Ascending aorta (tissue), 2 donors: ENCODE results near the gene YTHDF1. TPM values are rescaled to one million over a fixed set of nuclear protein-coding genes. Genes with fewer than 3 reads are reported as not detected.

Experiments
- DNase-seq, 2 donors: peaks; one replicate each; pipeline ENCODE4 v3.0.0-alpha.2; 2019; ENCODE audit warnings: low spot score in 2 of 2
- H3K27ac ChIP-seq, 2 donors: fragments of 200-600 bp; sonication (generic); one replicate each; pipeline ENCODE4 v1.5.1; 2016 to 2017; ENCODE audit warnings: mild to moderate bottlenecking in 1 of 2
- H3K27me3 ChIP-seq: fragments of 200-600 bp; sonication (generic); one replicate; pipeline ENCODE4 v1.5.1; 2017
- H3K36me3 ChIP-seq, 2 donors: fragments of 200-600 bp; sonication (generic); one replicate each; pipeline ENCODE4 v1.5.1; 2016
- H3K4me1 ChIP-seq, 2 donors: fragments of 200-600 bp; sonication (generic); one replicate each; pipeline ENCODE4 v1.5.1; 2016 to 2017; ENCODE audit warnings: mild to moderate bottlenecking in 1 of 2
- H3K4me3 ChIP-seq, 2 donors: fragments of 200-600 bp; sonication (generic); one replicate each; pipeline ENCODE4 v1.5.1; 2016 to 2017; ENCODE audit warnings: mild to moderate bottlenecking in 1 of 2
- H3K9me3 ChIP-seq, 2 donors: fragments of 200-600 bp; sonication (generic); one replicate each; pipeline ENCODE4 v1.5.1; 2016
- CTCF ChIP-seq, 3 experiments: fragments of 200-600 bp in 2 of 3; fragments of 450-650 bp in 1 of 3; sonication (generic) in 2 of 3; IDR thresholded peaks; one replicate each; pipeline ENCODE4 v1.5.1; 2016 to 2019; ENCODE audit warnings: antibody characterized with exemption in 3 of 3, mild to moderate bottlenecking in 1 of 3, moderate library complexity in 1 of 3
- intact Hi-C: fragments of 100-400 bp; cut with DNase I; formaldehyde crosslinking; loops from one replicate; pipeline ENCODE4 v1.15.1; 2023
- total RNA-seq: library from RNA; depleted of rRNA; stranded (reverse); fragments of >200 nt; gene quantifications from one replicate; pipeline ENCODE4 v1.1.0, GENCODE V29; 2016

YTHDF1 gene
- total RNA-seq, 1 donor from 2014 or later, result 14.2 TPM

- H3K4me3 ChIP-seq, result no peak overlapping the region
- H3K4me1 ChIP-seq, result no peaks in the 10 kb centered on the region
- no peak for DNase-seq
- TF ChIP-seq CTCF (IDR thresholded peaks at IDR 0.05), result no peak
- no peak overlapping the region for H3K27ac ChIP-seq
- H3K27me3 ChIP-seq, result no peaks in the 10 kb centered on the region
- intact Hi-C loops, result no loop called here
- no peaks in the 10 kb centered on the region for H3K36me3 ChIP-seq
- H3K9me3 ChIP-seq, result no peaks in the 10 kb centered on the region
These were observed 24.1 kb upstream of the YTHDF1 start for GRCh38 chr20:63240004-63240403.

- TF ChIP-seq CTCF (IDR thresholded peaks at IDR 0.05), result no peak
- no peak for DNase-seq
- H3K36me3 ChIP-seq, result no peaks in the 10 kb centered on the region
- H3K27me3 ChIP-seq, result no peaks in the 10 kb centered on the region
- no peak overlapping the region for H3K4me3 ChIP-seq
- no peaks in the 10 kb centered on the region for H3K4me1 ChIP-seq
- H3K27ac ChIP-seq, result no peak overlapping the region
- no peaks in the 10 kb centered on the region for H3K9me3 ChIP-seq
- intact Hi-C loops, result no loop called here
These were observed 23.5 kb upstream of the YTHDF1 start for GRCh38 chr20:63239431-63239830.

GRCh38 chr20:63238514-63239125, 22.7 kb upstream of the YTHDF1 start:
- no peak overlapping the region for H3K4me3 ChIP-seq
- intact Hi-C loops, result no loop called here
- H3K27ac ChIP-seq, result no peak overlapping the region
- H3K36me3 ChIP-seq, result no peaks in the 10 kb centered on the region
- H3K9me3 ChIP-seq, result no peaks in the 10 kb centered on the region
- no peak for DNase-seq
- H3K4me1 ChIP-seq, result no peaks in the 10 kb centered on the region
- no peak for TF ChIP-seq CTCF (IDR thresholded peaks at IDR 0.05)
- peaks cover under 1% of the 10 kb centered on the region for H3K27me3 ChIP-seq

- H3K9me3 ChIP-seq, result no peaks in the 10 kb centered on the region
- TF ChIP-seq CTCF (IDR thresholded peaks at IDR 0.05), result no peak
- H3K4me3 ChIP-seq, result no peak overlapping the region
- no peak overlapping the region for H3K27ac ChIP-seq
- H3K4me1 ChIP-seq, result no peaks in the 10 kb centered on the region
- intact Hi-C loops, result no loop called here
- H3K27me3 ChIP-seq, result peaks cover 3% of the 10 kb centered on the region
- DNase-seq, result no peak
- no peaks in the 10 kb centered on the region for H3K36me3 ChIP-seq
These were observed 22.1 kb upstream of the YTHDF1 start for GRCh38 chr20:63238031-63238430.

- no peak for DNase-seq
- H3K9me3 ChIP-seq, result no peaks in the 10 kb centered on the region
- H3K4me3 ChIP-seq, result no peak overlapping the region
- no peaks in the 10 kb centered on the region for H3K36me3 ChIP-seq
- H3K27me3 ChIP-seq, result peaks cover 3% of the 10 kb centered on the region
- H3K27ac ChIP-seq, result no peak overlapping the region
- intact Hi-C loops, result no loop called here
- no peak for TF ChIP-seq CTCF (IDR thresholded peaks at IDR 0.05)
- H3K4me1 ChIP-seq, result no peaks in the 10 kb centered on the region
These were observed 20.3 kb upstream of the YTHDF1 start for GRCh38 chr20:63236116-63236837.
